Breast epithelium (tissue), 3 donors: ENCODE data around the gene PPAN.

ENCODE experiments used
- CTCF ChIP-seq, 3 donors: fragments of 450-650 bp; IDR thresholded peaks; one replicate each; pipeline ENCODE4 v1.5.1; 2016 to 2017; ENCODE audit warnings: antibody characterized with exemption in 3 of 3, mild to moderate bottlenecking in 3 of 3, moderate library complexity in 3 of 3
- POLR2A ChIP-seq: fragments of 450-650 bp; IDR thresholded peaks from one replicate; pipeline ENCODE4 v1.6.1; 2016; ENCODE audit warnings: antibody characterized with exemption, mild to moderate bottlenecking, moderate library complexity
- POLR2AphosphoS5 ChIP-seq, 3 donors: sonication (generic); formaldehyde crosslinking; IDR thresholded peaks; one replicate each; pipeline ENCODE4 v1.6.1; 2017; ENCODE audit warnings: antibody characterized with exemption in 3 of 3

DNA sequence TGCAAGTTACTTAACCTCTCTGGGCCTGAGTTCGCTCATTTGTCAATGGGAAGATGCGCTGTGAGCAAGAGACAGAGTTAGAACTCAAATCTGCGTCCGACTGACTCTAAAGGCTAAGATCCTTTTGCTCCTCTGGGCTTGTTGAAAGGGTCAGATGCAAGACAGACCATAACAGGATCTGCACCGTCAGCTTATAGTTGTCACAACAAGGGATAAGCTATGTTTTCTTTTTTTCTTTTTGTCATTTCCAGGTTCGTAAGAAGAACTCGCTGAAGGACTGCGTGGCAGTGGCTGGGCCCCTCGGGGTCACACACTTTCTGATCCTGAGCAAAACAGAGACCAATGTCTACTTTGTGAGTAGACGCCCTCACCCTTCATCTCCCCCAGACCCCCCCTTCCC lies 1.1 kb downstream of the PPAN start:
- no peak for TF ChIP-seq CTCF (IDR thresholded peaks at IDR 0.05)
- no peak for TF ChIP-seq POLR2A
- TF ChIP-seq POLR2AphosphoS5 (IDR thresholded peaks at IDR 0.05): no peak
